NCI-H345 treated with DMSO at 0.1 percent for 48 hours (cell line): ENCODE data around the gene TGM3.

Experiments
- DNase-seq: peaks from one replicate; lab custom pipeline; 2025; ENCODE audit not compliant: unreplicated experiment; lab: John Stamatoyannopoulos, UW

The TGM3 gene

GRCh38 chr20:2285193-2285592 is 10.6 kb upstream of the TGM3 start:
- DNase-seq = no peak

- DNase-seq = no peak
Observed at GRCh38 chr20:2285613-2286012, 10.2 kb upstream of the TGM3 start.

- DNase-seq = no peak
Observed at GRCh38 chr20:2287504-2287903, 8.3 kb upstream of the TGM3 start.

GRCh38 chr20:2289475-2289874 is 6.3 kb upstream of the TGM3 start:
- DNase-seq = no peak

- DNase-seq = no peak
Observed at GRCh38 chr20:2290486-2290885, 5.3 kb upstream of the TGM3 start.

- DNase-seq = no peak
Observed at GRCh38 chr20:2292416-2293110, 3.2 kb upstream of the TGM3 start.

GRCh38 chr20:2293486-2293885 is 2.3 kb upstream of the TGM3 start:
- no peak for DNase-seq

GRCh38 chr20:2293971-2294370 is 1.8 kb upstream of the TGM3 start:
- DNase-seq = no peak

GRCh38 chr20:2295286-2295685 is 515 bp upstream of the TGM3 start:
- DNase-seq = no peak

GRCh38 chr20:2296524-2297356 is 939 bp downstream of the TGM3 start:
- DNase-seq = peak; percentile 70

- no peak for DNase-seq
Observed at GRCh38 chr20:2297357-2297728, 1.5 kb downstream of the TGM3 start.

- DNase-seq = no peak
Observed at GRCh38 chr20:2298116-2298515, 2.3 kb downstream of the TGM3 start.

- DNase-seq = no peak
Observed at GRCh38 chr20:2298701-2299100, 2.9 kb downstream of the TGM3 start.

- no peak for DNase-seq
Observed at GRCh38 chr20:2299301-2299700, 3.5 kb downstream of the TGM3 start.

- no peak for DNase-seq
Observed at GRCh38 chr20:2300002-2300401, 4.2 kb downstream of the TGM3 start.

- no peak for DNase-seq
Observed at GRCh38 chr20:2300420-2300819, 4.6 kb downstream of the TGM3 start.

GRCh38 chr20:2301164-2301622 is 5.4 kb downstream of the TGM3 start:
- DNase-seq = no peak

- DNase-seq = no peak
Observed at GRCh38 chr20:2302384-2303060, 6.7 kb downstream of the TGM3 start.

- DNase-seq = no peak
Observed at GRCh38 chr20:2303673-2304072, 7.9 kb downstream of the TGM3 start.

- no peak for DNase-seq
Observed at GRCh38 chr20:2304180-2304579, 8.4 kb downstream of the TGM3 start.

GRCh38 chr20:2305029-2305428 is 9.2 kb downstream of the TGM3 start:
- no peak for DNase-seq

GRCh38 chr20:2305479-2305878 is 9.7 kb downstream of the TGM3 start:
- no peak for DNase-seq
